HepG2 (cell line): ENCODE measurements around the gene SPRYD4. TPM values are rescaled to one million over a fixed set of nuclear protein-coding genes. Genes with fewer than 3 reads are reported as not detected.

ENCODE experiments used
- CHD4 ChIP-seq: fragments of 200-600 bp; sonication (generic); IDR thresholded peaks from 2 replicates; pipeline ENCODE4 v1.7.0; 2017; ENCODE audit warnings: mild to moderate bottlenecking, low read length, borderline replicate concordance
- EEA1 ChIP-seq: sonication (generic); formaldehyde crosslinking; IDR thresholded peaks from 2 replicates; pipeline ENCODE4 v1.5.1; 2020; ENCODE audit warnings: mild to moderate bottlenecking, missing genetic modification reagents, borderline replicate concordance
- FOXJ3 ChIP-seq: sonication (generic); formaldehyde crosslinking; IDR thresholded peaks from 2 replicates; pipeline ENCODE4 v1.4.0; 2020; ENCODE audit warnings: missing genetic modification reagents, mild to moderate bottlenecking, borderline replicate concordance
- GFI1 ChIP-seq: sonication (generic); formaldehyde crosslinking; IDR thresholded peaks from 2 replicates; pipeline ENCODE4 v1.5.0; 2020; ENCODE audit warnings: missing genetic modification reagents, mild to moderate bottlenecking, borderline replicate concordance
- PAWR ChIP-seq: sonication (generic); formaldehyde crosslinking; IDR thresholded peaks from 2 replicates; pipeline ENCODE4 v1.4.0; 2020; ENCODE audit warnings: missing genetic modification reagents, mild to moderate bottlenecking, borderline replicate concordance
- RBAK ChIP-seq: sonication (generic); formaldehyde crosslinking; IDR thresholded peaks from 2 replicates; pipeline ENCODE4 v1.5.1; 2020; ENCODE audit warnings: mild to moderate bottlenecking, missing genetic modification reagents
- SMARCC2 ChIP-seq: fragments of 450-650 bp; IDR thresholded peaks from 2 replicates; pipeline ENCODE4 v1.6.1; 2017; ENCODE audit warnings: antibody characterized with exemption, mild to moderate bottlenecking
- TARDBP ChIP-seq: sonication (generic); formaldehyde crosslinking; IDR thresholded peaks from 2 replicates; pipeline ENCODE4 v1.8.0; 2022; ENCODE audit warnings: mild to moderate bottlenecking, missing genetic modification reagents
- TMF1 ChIP-seq: sonication (generic); formaldehyde crosslinking; IDR thresholded peaks from 2 replicates; pipeline ENCODE4 v1.8.1; 2022; ENCODE audit warnings: low read depth, missing genetic modification reagents
- XBP1 ChIP-seq: sonication (generic); formaldehyde crosslinking; IDR thresholded peaks from 2 replicates; pipeline ENCODE4 v1.5.0; 2020; ENCODE audit warnings: missing genetic modification reagents
- ZEB1 ChIP-seq: IDR thresholded peaks from 2 replicates; pipeline ENCODE4 v1.6.1; 2012; ENCODE audit warnings: mild to moderate bottlenecking, low read depth, inconsistent platforms; ENCODE audit not compliant: insufficient replicate concordance
- ZNF260 ChIP-seq: sonication (generic); formaldehyde crosslinking; IDR thresholded peaks from 2 replicates; pipeline ENCODE4 v1.4.0; 2020; ENCODE audit warnings: missing genetic modification reagents, low read depth, mild to moderate bottlenecking, borderline replicate concordance
- ZNF280B ChIP-seq: sonication (generic); formaldehyde crosslinking; IDR thresholded peaks from 2 replicates; pipeline ENCODE4 v1.5.0; 2020; ENCODE audit warnings: missing genetic modification reagents, mild to moderate bottlenecking, borderline replicate concordance
- ZNF512 ChIP-seq: sonication (generic); formaldehyde crosslinking; IDR thresholded peaks from 2 replicates; pipeline ENCODE4 v1.4.0; 2020; ENCODE audit warnings: mild to moderate bottlenecking, missing genetic modification reagents
- ZNF616 ChIP-seq: sonication (generic); formaldehyde crosslinking; IDR thresholded peaks from 2 replicates; pipeline ENCODE4 v1.5.0; 2020; ENCODE audit warnings: low read depth, mild to moderate bottlenecking, missing genetic modification reagents
- ZSCAN22 ChIP-seq: sonication (generic); formaldehyde crosslinking; IDR thresholded peaks from 2 replicates; pipeline ENCODE4 v1.4.0; 2020; ENCODE audit warnings: mild to moderate bottlenecking, missing genetic modification reagents
- polyA plus RNA-seq, 8 experiments: library from polyadenylated mRNA; depleted of rRNA in 3 of 8; stranded (reverse) in 7 of 8; unstranded in 1 of 8; fragments of >200 nt; fragmentation: Illumina TruSeq in 4 of 8; extraction: Trizol in 4 of 8; gene quantifications; 2 replicates each; pipeline versions ENCODE4 v1.2.1 to v1.2.3, GENCODE V29; 2011 to 2016; ENCODE audit warnings: low read depth in 4 of 8, missing spikeins in 1 of 8, mixed read lengths in 1 of 8; ENCODE audit not compliant: insufficient read depth in 1 of 8
- total RNA-seq, 5 experiments: library from RNA; depleted of rRNA; stranded (reverse); fragments of >200 nt; fragmentation: Illumina TruSeq; extraction: Trizol; gene quantifications; 2 replicates each; pipeline ENCODE4 v1.2.3, GENCODE V29; 2016; ENCODE audit warnings: low read depth in 1 of 5
- TF ChIP-seq, protein P1 (sequence below): sonication (generic); formaldehyde crosslinking; IDR thresholded peaks from 2 replicates; pipeline ENCODE4 v1.4.0; 2020; ENCODE audit warnings: missing genetic modification reagents
- TF ChIP-seq, protein P2 (sequence below): sonication (generic); formaldehyde crosslinking; IDR thresholded peaks from 2 replicates; pipeline ENCODE4 v1.8.0; 2022; ENCODE audit warnings: missing genetic modification reagents, mild to moderate bottlenecking, borderline replicate concordance

The SPRYD4 gene
- total and polyA plus RNA-seq, 2 of the 13 experiments (the other 11 are each of a cell fraction or from before 2014, with no cell fraction given) = 3.9 to 4.5 TPM

- TF ChIP-seq ZNF512 (CRISPR knock-in tag) (no peak), CHD4 (no peak), ZEB1 (no peak), ZNF260 (no peak), TMF1 (peak; percentile 68; the same call in 1 of the 2 replicates), ZNF616 (CRISPR knock-in tag) (peak; percentile 62; the same call in 1 of the 2 replicates), SMARCC2 (no peak), XBP1 (CRISPR knock-in tag) (0 out of 2 replicates have a peak, but pooled peaks have one; percentile 75), GFI1 (CRISPR knock-in tag) (no peak), TARDBP (CRISPR knock-in tag) (no peak), FOXJ3 (peak; percentile 69), EEA1 (CRISPR knock-in tag) (peak; percentile 94; the same call in 1 of the 2 replicates), RBAK (CRISPR knock-in tag) (no peak), ZSCAN22 (CRISPR knock-in tag) (0 out of 2 replicates have a peak, but pooled peaks have one; percentile 56), PAWR (CRISPR knock-in tag) (no peak), ZNF280B (CRISPR knock-in tag) (peak; percentile 83)
- TF ChIP-seq, protein P1, sequence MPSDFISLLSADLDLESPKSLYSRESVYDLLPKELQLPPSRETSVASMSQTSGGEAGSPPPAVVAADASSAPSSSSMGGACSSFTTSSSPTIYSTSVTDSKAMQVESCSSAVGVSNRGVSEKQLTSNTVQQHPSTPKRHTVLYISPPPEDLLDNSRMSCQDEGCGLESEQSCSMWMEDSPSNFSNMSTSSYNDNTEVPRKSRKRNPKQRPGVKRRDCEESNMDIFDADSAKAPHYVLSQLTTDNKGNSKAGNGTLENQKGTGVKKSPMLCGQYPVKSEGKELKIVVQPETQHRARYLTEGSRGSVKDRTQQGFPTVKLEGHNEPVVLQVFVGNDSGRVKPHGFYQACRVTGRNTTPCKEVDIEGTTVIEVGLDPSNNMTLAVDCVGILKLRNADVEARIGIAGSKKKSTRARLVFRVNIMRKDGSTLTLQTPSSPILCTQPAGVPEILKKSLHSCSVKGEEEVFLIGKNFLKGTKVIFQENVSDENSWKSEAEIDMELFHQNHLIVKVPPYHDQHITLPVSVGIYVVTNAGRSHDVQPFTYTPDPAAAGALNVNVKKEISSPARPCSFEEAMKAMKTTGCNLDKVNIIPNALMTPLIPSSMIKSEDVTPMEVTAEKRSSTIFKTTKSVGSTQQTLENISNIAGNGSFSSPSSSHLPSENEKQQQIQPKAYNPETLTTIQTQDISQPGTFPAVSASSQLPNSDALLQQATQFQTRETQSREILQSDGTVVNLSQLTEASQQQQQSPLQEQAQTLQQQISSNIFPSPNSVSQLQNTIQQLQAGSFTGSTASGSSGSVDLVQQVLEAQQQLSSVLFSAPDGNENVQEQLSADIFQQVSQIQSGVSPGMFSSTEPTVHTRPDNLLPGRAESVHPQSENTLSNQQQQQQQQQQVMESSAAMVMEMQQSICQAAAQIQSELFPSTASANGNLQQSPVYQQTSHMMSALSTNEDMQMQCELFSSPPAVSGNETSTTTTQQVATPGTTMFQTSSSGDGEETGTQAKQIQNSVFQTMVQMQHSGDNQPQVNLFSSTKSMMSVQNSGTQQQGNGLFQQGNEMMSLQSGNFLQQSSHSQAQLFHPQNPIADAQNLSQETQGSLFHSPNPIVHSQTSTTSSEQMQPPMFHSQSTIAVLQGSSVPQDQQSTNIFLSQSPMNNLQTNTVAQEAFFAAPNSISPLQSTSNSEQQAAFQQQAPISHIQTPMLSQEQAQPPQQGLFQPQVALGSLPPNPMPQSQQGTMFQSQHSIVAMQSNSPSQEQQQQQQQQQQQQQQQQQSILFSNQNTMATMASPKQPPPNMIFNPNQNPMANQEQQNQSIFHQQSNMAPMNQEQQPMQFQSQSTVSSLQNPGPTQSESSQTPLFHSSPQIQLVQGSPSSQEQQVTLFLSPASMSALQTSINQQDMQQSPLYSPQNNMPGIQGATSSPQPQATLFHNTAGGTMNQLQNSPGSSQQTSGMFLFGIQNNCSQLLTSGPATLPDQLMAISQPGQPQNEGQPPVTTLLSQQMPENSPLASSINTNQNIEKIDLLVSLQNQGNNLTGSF (CRISPR knock-in tag) = peak; percentile 98
- TF ChIP-seq, protein P2, sequence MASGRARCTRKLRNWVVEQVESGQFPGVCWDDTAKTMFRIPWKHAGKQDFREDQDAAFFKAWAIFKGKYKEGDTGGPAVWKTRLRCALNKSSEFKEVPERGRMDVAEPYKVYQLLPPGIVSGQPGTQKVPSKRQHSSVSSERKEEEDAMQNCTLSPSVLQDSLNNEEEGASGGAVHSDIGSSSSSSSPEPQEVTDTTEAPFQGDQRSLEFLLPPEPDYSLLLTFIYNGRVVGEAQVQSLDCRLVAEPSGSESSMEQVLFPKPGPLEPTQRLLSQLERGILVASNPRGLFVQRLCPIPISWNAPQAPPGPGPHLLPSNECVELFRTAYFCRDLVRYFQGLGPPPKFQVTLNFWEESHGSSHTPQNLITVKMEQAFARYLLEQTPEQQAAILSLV (CRISPR knock-in tag) = peak; percentile 75; the same call in 1 of the 2 replicates
These were observed 19.9 kb downstream of the SPRYD4 start, which contains the start of gene GLS2 (continued) for GRCh38 chr12:56488041-56488955.
